Transverse colon (tissue), 3 donors: Measurements from ENCODE around the gene SLX4IP.

Experiments used
- POLR2A ChIP-seq: fragments of 450-650 bp; IDR thresholded peaks from one replicate; pipeline ENCODE4 v1.6.1; 2016; ENCODE audit warnings: antibody characterized with exemption, mild to moderate bottlenecking, moderate library complexity
- TF ChIP-seq, protein P1 (sequence below), 5 experiments: fragments of 200-600 bp in 3 of 5; fragments of 450-650 bp in 2 of 5; sonication (generic) in 3 of 5; IDR thresholded peaks; 1 replicate in 2 of 5; 2 replicates in 3 of 5; pipeline ENCODE4 v1.5.1; 2016 to 2017; ENCODE audit warnings: antibody characterized with exemption in 5 of 5, inconsistent platforms in 3 of 5, mild to moderate bottlenecking in 2 of 5, moderate library complexity in 1 of 5

DNA sequence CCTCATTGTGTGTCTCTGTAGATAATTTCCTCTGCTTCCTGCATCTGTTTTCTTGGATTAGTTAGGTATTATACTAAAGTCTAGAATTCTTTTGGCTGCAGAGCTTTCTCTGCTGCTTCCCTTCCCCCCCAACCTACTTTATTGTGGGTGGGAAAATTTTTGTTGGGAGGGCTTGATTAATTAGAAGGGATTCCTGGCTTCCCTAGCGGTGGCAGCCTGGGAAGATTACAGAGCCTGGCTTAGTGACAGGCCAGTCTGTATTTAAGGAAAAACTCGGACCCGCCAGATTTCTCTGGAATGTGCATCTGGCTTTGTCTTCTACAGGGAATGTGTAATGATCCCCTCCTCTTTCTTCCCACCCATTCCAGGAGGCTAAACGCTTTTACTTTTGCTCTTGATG, 31.2 kb downstream of the SLX4IP start:
- TF ChIP-seq, protein P1, sequence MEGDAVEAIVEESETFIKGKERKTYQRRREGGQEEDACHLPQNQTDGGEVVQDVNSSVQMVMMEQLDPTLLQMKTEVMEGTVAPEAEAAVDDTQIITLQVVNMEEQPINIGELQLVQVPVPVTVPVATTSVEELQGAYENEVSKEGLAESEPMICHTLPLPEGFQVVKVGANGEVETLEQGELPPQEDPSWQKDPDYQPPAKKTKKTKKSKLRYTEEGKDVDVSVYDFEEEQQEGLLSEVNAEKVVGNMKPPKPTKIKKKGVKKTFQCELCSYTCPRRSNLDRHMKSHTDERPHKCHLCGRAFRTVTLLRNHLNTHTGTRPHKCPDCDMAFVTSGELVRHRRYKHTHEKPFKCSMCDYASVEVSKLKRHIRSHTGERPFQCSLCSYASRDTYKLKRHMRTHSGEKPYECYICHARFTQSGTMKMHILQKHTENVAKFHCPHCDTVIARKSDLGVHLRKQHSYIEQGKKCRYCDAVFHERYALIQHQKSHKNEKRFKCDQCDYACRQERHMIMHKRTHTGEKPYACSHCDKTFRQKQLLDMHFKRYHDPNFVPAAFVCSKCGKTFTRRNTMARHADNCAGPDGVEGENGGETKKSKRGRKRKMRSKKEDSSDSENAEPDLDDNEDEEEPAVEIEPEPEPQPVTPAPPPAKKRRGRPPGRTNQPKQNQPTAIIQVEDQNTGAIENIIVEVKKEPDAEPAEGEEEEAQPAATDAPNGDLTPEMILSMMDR (IDR thresholded peaks at IDR 0.05): no peak
- TF ChIP-seq POLR2A: no peak
